Measurements from ENCODE around the gene HP1BP3. TPM values are rescaled to one million over a fixed set of nuclear protein-coding genes. Genes with fewer than 3 reads are reported as not detected.
"Not testable (repeated sequence)": the region's sequence is repeated elsewhere in the genome, so short reads cannot be mapped to it uniquely, and the experiment has no call there.

HP1BP3 gene
- total RNA-seq, result 71.9 TPM

DNA sequence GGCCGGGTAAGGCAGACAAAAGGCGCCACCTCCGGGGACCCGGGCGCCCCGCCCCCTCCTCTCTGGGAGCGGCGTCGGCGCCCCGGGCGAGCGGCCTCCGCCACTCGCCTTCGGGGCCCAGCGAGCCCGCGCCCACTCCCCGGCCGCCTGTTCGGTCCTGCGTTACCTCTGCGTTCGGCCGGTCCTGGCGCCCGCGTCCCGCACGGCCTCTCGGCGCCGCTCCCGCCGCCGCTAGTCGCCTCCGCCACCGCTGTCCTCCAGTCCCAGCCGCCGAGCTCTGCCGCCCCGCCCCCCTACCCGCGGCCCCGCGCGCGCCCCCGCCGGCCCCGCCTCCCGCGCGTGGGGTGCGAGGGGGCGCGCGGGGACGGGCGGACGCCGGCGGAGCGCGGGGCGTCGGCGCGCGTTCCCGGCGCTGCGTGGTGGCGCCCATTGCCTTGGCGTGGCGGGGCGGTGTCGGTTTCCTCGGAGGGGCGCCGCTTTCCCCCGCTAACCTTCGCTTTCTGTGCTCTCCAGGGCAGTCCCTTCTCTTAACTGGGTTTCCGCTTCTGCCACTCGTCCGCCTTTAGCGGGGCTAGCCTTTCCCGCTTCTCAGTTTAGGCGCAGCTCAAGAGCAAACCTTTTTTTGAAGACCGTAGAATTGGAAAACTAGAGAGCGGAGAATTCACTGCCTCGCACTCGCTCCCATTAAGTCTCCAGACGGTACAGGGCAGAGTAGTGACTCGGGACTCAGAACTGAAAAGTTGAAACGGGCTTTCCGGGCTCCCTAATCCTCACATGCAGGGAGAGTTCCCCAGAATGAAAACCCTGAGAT is at the start of gene HP1BP3:
TSS of gene HP1BP3 (minus strand) at position 279 of the 811 bp plus-strand sequence. CDS start 6,867 bp downstream, outside the sequence.
- ATAC-seq, result peak; percentile 83
- peak; percentile 85 for DNase-seq (ENCODE audit: low spot score)

- DNase-seq (ENCODE audit: low spot score) (no peak), ATAC-seq (no peak)
Observed at GRCh38 chr1:20836230-20836629, 49.1 kb upstream of the HP1BP3 start.

DNA sequence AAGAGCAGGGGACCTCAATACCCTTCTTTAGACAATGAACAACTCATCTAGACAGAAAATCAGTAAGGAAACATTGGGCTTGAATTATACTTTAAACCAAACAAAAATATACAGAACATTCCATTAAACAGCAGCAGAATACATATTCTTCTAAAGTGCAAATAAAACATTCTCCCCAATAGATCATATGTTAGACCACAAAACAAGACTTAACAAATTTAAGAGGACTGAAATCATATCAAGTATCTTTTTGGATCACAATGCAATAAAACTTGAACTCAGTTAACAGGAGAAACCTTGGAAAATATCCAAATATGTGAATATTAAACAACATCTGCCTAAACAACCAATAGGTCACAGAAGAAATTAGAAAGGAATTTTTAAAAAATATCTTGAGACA is 47.7 kb upstream of the HP1BP3 start:
- ATAC-seq, result no peak
- no peak for DNase-seq (ENCODE audit: low spot score)

DNA sequence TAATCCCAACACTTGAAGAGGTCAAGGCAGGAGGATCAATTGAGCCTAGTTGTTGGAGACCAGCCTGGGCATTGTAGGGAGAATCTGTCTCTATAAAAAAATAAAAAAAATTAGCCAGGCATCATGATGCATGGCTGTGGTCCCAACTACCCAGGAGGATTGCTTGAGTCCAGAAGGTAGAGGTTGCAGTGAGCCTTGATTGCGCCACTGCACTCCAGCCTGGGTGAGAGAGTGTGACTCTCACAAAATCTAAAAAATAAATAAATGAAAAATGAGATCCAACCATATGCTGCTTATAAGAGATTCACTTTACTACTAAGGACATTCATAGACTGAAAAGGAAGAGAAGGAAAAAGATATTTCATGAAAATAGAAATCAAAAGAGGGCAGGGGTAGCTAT is 47.1 kb upstream of the HP1BP3 start:
- no peak for ATAC-seq
- DNase-seq (ENCODE audit: low spot score), result no peak

GRCh38 chr1:20830378-20830777 is 43.3 kb upstream of the HP1BP3 start:
- ATAC-seq (no peak), DNase-seq (ENCODE audit: low spot score) (no peak)

DNA sequence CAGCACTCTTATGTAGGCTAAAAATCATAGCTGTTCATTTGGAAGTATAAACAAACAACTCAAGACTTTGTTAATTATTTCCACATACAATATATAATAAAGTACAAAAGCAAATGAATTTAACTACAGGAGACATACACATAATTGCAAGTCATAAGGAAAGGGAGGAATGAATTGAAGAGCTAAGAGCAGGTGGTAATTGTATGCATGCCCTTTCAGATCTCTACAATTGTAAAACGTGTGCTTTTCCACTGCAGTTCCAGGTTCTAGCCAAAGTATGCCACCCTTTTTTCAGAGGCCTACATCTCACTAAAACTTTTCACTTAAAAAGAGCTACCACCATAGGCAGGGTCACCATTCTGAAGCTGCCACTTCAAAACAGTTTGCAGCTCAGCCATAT is 42.8 kb upstream of the HP1BP3 start:
- ATAC-seq (no peak), DNase-seq (ENCODE audit: low spot score) (no peak)

GRCh38 chr1:20829531-20829930 is 42.4 kb upstream of the HP1BP3 start:
- no peak for DNase-seq (ENCODE audit: low spot score)
- ATAC-seq, result no peak

- ATAC-seq (no peak), DNase-seq (ENCODE audit: low spot score) (no peak)
Observed at GRCh38 chr1:20823845-20824244, 36.7 kb upstream of the HP1BP3 start.

DNA sequence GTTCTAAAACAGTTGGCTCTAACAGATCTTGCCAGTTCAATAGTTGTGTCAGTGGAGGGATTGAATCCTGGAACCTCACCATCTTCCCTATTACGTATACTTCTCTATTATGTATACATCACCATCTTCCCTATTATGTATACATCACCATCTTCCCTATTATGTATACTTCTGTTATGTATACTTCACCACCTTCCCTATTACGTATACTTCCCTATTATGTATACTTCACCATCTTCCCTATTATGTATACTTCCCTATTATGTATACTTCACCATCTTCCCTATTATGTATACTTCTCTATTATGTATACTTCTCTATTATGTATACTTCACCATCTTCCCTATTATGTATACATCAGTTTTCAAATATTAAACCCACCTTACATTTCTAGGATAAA is 34.4 kb upstream of the HP1BP3 start:
- no peak for DNase-seq (ENCODE audit: low spot score)
- ATAC-seq, result no peak

- no peak for ATAC-seq
Observed at GRCh38 chr1:20819818-20820217, 32.7 kb upstream of the HP1BP3 start.

DNA sequence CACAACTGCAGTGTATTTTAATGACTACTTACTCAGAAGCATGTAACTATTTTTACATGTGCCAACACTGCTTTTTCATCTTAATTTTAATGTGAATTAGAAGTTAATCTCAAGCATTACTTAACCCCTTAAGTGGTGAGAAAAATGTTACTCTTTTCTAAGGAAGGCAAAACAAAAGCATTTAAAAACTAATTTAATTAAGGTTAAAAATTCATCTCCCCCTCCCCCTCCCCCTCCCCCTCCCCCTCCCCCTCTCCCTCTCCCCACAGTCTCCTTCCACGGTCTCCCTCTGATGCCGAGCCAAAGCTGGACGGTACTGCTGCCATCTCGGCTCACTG is 27.4 kb upstream of the HP1BP3 start:
- ATAC-seq (no peak), DNase-seq (ENCODE audit: low spot score) (no peak)

More at GRCh38 chr1:20819818-20820217, 32.7 kb upstream of the HP1BP3 start:
- DNase-seq (ENCODE audit: low spot score), result no peak

DNA sequence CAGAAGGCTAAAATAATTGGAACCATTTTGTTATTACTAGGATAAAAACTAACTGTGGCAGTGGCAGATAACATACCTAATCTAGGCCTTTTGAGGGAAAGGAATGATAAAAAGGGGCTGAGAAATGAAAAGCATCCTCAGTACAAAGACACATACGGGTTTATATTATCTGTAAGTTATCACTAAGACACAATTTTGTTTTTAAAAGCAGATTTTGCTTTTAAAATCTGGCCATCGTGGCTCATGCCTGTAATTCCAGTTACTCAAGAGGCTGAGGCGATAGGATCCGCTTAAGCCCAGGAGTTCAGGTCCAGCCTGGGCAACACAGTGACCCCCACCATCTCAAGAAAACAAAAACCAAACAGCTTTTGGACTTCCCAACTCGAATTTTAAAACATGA is 24.8 kb upstream of the HP1BP3 start:
- ATAC-seq (no peak), DNase-seq (ENCODE audit: low spot score) (no peak)

GRCh38 chr1:20793236-20793635 is 6.1 kb upstream of the HP1BP3 start:
- DNase-seq (ENCODE audit: low spot score) (no peak), ATAC-seq (no peak)

DNA sequence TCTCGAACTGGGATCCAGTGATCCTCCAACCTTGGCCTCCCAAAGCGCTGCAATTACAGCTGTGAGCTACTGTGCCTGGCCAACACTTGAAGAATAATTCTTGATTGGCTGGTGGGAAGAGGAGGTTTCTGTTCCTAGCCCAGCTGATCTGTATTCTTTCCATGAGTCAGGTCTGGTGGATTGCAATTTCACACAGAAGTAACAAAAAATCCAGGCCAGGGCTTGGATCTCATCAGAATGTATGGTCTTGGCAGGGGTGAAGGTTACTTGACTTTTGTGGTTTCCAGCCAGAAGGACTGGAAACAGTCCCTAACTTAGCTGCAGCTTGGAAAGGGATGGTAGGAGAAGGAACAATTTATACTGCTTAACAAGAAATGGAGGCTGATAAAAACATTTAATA is 5.1 kb upstream of the HP1BP3 start:
- ATAC-seq (no peak), DNase-seq (ENCODE audit: low spot score) (no peak)

DNA sequence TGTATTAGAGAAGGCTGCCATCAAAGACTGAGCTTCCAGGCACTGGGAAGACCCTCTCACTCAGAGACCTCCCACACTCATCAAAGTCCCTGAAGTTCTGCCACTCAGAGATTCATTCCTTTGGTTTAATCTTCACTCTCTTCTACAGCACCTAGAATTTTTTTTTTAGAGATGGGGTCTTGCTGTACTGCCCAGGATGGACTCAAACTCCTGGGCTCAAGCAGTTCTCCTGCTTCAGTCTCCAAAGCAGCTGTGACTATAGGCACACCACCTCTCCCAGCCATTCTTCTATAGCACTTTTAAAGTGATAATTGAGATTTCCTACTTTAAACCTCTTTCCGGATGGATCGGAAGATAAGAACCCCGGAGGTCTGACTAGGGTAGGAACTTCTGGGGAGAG is 3.7 kb upstream of the HP1BP3 start:
- DNase-seq (ENCODE audit: low spot score), result no peak
- ATAC-seq, result no peak

GRCh38 chr1:20789598-20789997 is 2.5 kb upstream of the HP1BP3 start:
- DNase-seq (ENCODE audit: low spot score); ATAC-seq: not testable (repeated sequence)

DNA sequence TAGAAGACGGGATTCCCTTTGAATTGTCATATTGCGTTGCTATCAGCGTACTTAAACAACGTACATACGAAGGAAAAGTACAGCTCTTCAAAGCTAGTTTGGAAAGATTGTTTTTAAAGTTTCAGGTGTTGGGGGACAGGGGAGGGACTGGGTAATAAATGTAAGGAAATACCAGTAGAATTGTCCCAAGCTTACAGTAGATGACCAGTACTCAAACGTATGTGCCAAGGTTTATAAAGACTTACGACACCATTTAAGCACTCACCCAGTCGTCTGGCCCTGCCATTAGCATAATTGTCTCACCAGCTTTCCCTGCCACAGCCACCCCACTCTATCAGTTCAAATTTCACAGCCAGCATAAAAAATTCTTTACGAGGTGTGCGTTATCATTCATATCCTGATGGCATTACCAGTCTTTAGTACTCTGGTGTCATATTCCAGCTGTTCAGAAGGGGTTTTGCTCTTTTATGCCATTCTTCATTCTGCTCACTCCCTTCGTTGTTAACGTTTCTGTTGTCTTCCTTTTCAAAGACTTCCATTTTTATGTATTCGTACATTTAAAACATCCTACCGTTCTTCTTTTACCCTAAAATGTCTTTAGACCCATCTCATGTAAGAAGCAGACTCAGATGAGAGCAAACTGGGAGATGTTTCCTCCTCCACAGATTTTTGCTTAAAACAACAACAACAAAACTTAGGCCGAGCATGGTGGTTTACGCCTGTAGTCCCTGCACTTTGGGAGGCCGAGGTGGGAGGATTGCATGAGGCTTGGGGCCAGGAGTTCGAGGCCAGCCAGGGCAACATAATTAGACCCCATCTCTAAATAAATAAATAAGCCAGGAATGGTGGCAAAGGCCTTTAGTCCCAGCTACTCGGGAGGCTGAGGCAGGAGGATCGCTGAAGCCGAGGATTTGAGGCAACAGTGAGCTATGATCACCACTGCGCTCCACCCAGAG is 1.0 kb upstream of the HP1BP3 start:
- ATAC-seq (no peak), DNase-seq (ENCODE audit: low spot score) (no peak)

- ATAC-seq, result peak; percentile 87
Observed at GRCh38 chr1:20786253-20787028, 666 bp downstream of the HP1BP3 start.

DNA sequence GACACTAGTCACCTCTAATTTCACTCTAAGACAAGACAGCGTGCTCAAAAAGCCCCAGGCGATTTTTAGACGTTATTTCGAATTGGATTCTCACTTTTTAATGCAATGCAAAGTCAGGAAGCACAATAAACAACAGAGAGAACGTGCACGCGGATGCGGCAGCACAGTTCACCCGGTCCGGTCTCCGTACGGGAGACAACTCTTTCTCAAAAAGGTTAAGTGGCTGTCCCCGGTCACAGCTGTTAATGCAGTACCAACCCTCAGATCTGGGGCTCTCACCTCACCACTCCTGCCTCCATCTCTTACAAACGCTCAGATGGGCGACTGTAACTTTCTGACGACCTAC is 1.2 kb downstream of the HP1BP3 start:
- ATAC-seq (peak; percentile 1), DNase-seq (ENCODE audit: low spot score) (no peak)

More at GRCh38 chr1:20786253-20787028, 666 bp downstream of the HP1BP3 start:
- peak; percentile 97 for DNase-seq (ENCODE audit: low spot score)

DNA sequence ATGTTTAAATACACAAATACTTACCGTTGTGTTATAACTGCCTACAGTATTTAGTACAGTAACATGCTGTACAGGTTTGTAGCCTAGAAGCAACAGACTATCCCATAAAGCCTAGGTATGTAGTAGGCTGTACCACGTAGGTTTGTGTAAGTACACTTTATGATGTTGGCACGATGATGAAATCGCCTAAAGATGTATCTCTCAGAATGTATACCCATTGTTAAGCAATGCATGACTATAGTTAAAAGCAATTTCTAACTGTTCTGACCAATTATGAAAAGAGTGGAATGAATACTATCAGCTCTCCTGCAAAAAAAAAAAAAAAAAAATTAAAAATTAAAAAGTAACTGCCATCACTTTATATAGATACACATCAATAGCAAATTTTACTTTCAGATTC is 11.4 kb downstream of the HP1BP3 start:
- ATAC-seq (no peak), DNase-seq (ENCODE audit: low spot score) (no peak)

GRCh38 chr1:20771780-20772179 is 15.3 kb downstream of the HP1BP3 start:
- ATAC-seq, result no peak
- no peak for DNase-seq (ENCODE audit: low spot score)
